Activated T-helper 9 cell treated with anti-CD3 and anti-CD28 coated beads, Interleukin-2, amount 50 U/mL, for 16 hours (primary cell): Measurements from ENCODE around the gene EPB41L2.
"Not testable (repeated sequence)": the region's sequence is repeated elsewhere in the genome, so short reads cannot be mapped to it uniquely, and the experiment has no call there.

Source experiments
- DNase-seq: peaks from one replicate; pipeline ENCODE4 v3.0.0-alpha.2; 2020; ENCODE audit warnings: low read depth

Gene EPB41L2

DNA sequence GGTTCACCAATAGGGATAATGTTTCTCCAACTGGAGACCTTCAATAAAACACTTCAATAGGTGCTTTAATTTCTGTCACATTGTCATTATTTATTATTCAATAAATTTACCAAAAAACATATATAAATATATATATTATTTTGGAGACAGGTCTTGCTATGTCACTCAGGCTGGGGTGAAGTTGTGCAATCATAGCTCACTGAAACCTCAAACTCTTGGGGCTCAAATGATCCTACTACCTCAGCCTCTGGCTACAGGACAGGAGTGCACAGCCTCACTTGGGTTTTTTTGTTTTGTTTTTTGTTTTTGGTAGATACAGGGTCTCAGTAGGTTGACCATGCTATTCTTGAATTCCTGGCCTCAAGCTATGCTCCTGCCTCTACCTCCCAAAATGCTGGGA, 226.0 kb downstream of the EPB41L2 start:
- DNase-seq: no peak

DNA sequence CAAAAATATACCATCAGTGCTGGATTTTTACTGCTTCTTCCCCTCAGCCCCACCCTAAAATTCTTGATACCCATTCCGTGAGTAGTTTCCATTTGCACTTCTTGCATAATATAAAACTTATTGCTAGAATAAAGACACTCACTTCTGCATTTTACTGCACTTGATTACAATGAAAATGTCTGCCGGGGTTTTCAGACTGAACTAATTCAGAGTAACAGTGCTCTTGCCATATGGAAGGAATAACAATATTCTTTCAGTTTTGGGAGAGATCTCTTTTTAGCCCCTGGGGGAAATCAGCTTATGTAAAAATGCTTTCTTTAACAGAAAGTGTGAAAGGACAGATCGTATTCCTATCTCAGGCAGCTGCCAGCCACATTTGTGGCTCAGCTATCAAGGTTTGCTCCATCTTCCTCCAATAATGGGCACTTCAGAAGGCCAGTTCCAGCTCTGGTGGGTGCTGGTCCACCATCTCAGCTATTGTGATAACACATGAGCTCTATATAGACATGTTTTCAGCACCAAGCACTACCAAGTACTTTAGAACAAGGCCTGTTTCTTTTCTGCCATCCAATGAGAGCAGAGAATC, 226.9 kb downstream of the EPB41L2 start:
- no peak for DNase-seq

DNA sequence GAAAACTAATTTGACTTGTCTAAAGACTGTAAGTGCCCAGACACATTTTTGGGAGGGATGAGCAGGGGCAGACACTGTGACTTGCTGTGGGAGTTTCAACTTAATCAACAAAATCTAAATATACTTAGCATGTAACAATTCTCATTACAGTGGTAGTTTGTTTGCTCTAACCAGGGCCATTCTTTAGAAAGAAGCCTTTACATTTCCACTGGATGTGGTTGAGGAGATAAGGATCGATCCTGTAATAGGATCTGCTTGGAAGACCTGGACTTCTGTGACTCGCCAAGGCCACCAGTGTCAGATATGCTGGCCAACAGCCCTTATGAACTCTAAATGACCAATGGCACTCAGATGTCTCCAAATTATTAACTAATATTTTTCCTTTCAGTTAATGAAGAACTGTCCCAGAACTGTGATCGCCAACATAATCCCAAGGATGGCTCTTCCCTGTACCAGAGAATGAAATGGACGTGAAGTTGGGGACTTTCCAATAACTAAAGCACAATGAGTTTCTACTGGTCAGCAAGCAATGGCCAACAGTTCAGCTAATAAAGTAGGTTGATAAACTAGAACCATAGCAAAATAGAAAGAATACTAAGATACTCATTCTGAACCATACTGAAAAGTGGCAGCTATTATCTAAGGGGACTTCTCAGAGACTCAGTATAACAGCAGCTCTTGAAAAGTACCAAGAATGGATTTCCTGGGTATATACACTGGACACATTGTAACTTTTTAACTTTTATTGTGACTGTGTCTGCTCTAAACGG, 228.4 kb downstream of the EPB41L2 start:
- no peak for DNase-seq

DNA sequence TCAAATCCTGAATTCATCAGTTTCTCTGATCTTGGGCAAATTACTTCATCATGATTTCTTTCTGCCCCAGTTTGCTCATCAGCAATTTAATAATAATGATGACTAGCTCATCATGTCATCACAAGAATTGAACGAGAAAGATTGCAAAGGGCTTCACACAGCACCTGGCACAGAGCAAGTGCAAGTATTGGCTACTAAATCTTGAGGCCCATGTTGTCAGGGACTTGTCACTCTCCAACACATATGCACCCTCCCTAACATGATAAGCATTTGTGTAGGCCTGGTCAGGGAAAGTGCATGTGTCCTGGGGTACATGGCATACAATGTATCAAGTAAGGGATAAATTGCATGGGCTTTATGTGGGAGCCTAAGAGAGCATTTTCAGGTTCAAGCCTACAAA, 229.5 kb downstream of the EPB41L2 start:
- no peak for DNase-seq

DNA sequence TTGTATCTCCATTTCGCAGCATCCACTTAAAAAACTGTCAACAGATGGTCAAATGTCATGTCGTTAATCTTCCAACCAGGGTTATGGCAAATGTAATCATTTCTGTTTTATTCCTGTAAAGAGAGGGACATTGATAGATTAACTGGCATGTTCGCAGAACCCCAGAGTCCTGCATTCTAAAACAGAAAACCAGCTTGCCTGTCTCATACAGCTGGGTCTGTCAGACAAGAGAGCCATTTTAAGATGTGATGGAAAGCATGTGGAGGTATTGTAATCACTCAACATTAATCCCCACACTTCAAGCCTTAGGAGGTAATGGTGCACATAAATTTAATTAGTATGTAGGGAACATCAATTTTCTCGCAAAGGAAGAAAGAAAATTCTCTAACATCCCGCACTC, 231.4 kb downstream of the EPB41L2 start:
- no peak for DNase-seq

DNA sequence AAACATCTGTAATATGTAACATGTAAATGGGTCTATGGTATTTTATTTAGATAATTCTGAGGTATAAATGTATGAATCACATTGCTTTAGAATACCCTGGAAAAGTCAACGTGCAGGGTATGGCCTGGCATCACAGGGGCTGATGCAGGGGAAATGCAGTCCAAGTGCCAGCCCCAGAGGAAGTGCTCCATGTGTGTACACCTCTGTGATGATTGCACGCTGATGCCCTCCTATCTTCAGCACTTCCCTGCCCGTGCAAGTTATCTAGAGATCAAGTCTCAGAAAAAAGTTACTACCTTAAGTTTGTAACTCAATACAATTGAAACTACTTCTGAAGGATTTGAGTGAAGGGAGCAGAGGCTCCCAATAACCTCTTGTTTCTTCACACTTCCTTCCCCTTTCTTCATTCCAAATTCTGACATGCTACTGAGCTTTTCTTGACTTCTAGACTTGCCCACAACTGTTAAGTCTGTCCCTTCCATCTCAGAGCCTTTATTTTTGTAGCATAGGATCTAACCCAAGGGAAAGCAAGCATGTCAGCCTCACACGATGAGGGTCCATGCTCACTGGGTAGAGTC, 233.6 kb downstream of the EPB41L2 start:
- no peak for DNase-seq

DNA sequence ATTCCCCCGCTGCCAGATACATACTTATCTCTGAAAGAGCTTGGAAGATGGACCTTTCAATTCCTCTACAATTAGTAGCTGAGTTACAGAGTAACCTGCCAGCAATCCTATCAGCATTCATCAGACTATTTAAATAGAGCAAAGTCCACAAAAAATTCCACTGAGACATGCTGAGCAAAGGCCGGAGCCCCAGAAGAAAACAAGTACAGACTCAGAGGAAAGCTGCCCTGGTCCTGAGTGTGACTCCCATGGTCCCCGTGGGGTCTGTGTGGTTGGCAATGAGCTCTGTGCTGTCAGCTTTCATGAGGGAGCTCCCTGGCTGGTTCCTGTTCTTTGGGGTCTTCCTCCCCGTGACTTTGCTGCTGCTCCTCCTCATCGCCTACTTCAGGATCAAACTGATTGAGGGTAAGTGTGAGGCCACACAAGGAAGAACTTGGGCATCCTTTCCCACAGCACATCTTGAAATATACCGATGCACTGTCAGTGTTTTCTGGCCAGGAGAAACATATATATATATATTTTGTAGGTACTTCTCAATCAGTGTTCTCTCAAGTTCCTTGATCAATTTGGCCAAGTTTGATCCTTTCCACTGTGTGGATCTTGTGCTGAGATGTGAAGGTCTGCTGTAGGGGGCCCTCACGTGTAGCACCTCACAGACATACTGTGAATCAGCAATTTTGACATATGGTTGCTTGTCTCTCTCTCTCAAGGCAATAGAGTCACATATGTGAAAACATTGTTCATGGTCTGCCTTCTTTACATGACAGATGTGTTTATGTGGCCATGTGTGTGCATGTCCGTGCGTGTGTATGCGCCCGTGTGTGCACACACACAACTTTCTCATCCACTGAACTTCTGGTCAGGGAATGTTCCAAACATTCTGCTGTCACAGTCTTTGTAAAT, 235.5 kb downstream of the EPB41L2 start, which contains the start of gene SMLR1:
Gene SMLR1 (plus strand): TSS at position 160 of the 903 bp plus-strand sequence. CDS start 8 bp downstream, at position 168.
- DNase-seq: no peak

DNA sequence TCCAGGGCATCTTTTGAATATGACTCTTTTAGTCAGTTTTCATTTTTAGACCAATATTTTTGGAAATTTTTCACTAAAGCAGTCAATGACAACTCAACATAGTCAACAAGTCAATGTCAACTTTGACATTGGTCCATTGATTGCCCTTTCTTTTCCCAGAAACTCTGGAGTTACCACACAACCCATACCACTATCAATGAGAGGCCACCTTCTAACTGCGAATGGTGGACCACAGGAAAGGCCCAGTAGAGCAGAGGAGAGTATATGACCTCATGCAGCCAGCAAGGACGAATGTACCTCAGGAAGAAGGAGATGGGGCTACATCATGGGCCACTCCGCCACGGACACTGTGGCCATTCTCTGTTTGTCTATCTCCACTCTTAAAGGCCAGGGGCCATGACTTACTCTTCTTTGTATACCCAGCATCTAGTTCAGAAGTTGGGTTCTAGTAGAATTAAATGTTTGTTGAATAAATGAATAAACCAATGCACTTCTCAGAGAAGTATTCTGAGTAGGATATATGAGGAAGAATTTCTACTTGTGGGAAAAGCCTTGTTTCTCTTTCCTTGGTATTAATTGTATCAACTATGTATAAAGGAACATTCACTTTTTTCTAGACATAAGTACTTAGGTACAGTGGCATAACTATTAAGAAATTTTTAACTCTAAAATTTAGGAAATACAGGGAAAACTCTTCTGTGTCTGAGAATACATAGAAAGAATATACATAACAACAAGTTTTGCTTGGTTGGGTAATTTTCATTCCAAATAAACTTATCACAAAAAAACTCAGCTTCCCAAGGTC, 236.4 kb downstream of the EPB41L2 start:
- DNase-seq: no peak

DNA sequence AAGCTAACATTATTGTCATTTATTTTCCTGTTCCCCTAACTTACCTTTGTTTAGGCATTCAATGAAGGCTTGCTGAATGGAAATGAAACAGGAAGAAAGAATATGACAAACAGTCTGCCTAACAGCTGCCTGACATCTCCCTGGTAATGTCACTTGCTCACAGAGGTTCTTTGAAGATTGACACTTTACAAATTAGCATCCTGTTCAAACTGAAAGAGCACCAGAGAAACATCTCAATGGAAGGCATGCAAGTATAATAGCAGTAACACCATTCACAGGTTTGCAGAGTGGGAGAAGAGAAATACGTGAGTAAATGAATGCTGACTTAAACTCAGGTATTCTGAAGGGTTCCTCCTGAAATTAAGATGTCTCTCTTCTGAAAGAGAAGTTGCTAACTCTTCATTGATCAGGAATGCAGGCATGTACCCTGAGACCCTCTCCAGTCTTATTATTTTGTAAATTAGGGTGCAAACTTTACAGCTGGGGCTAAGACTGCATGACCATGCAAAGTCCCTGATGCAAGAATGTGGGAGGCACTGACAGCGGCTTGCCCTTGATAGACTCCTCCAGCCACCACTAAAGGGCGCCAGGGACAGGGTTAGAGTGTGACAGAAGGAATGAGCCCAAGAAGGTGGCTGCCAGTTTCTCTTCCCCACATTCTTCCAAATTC, 237.1 kb downstream of the EPB41L2 start:
- no peak for DNase-seq

DNA sequence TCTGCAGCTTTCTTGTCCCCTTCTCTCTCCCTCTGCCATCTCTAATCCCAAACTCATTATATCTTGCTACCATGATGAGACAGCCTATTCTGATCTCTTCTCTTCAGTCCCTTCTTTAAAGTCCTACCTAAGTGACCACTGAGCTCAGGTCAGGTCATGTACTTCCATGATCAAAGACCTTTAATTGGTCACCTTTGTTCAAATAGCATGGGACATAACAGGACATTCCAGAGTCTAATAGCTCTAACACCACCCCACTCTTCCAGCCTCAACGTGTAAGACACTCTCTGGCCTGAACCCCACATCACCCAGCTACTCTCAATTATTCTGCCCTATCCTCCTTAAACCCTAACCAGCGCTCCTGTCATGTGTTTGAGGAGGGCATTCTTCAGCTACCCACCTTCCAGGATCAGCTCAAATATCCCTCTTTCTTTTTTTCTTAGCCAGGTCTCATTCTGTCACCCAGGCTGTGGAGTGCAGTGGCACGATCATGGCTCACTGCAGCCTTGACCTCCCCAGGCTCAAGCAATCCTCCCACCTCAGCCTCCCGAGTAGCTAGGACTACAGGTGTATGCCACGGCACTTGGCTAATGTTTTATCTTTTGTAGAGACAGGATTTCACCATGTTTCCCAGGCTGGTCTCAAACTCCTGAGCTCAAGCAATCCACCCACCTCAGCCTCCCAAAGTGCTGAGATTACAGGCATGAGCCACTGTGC, 237.9 kb downstream of the EPB41L2 start:
- DNase-seq: no peak

DNA sequence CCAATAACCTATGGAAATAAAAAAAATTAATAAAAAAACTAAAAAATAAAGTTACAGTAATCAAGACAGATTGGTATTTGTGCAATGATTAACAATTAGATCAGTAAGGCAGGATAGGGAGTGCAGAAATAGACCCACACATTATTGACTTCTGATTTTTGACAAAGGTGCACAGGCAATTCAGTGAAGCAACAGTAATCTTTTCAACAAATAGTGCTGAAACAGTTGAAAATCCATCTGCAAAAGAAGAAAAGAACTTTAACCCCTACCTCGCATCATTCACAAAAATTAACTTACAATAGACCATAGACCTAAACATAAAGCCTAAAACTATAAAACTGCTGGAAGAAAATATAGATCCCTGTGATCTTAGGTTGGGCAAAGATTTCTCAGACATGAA, 240.3 kb downstream of the EPB41L2 start:
- no peak for DNase-seq

DNA sequence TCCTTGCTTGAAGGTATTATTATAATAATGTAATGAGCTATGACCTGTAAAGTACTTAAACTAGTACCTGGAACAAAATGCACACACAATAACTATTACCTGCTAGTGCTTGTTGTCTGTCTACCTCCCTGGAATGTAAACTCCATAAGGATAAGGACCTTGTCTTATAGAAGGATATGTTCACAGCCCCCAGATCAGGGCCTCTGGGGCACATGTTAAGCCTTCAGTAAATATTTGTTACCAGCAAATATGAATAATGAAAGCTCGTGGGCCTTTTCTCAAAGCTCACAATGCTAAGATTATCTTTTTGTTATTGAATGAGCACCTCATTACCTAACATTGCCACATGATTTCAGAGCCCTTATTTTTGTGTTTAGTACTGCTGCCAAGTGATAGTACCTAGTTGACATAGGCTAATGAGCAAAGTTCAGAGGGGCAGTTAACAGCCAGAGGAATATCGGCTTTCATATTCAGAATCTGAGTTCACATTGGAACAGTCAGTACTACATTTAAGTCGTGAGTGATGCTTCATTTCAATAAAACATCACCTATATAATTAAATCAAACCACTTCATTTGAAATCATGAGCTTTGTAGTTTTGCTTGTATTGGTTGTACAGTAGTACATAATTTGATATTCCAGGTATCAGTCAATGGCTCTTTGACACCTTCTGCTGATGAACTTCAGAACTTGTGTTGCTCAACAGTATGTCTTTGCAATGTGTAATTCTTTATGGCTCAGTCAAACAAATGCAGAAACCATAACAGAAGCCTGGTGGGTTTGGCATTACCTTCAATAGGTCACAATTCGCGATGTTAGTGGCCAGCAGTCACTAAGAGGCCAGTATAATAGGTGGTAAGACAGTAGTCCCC, 247.6 kb downstream of the EPB41L2 start:
- no peak for DNase-seq

DNA sequence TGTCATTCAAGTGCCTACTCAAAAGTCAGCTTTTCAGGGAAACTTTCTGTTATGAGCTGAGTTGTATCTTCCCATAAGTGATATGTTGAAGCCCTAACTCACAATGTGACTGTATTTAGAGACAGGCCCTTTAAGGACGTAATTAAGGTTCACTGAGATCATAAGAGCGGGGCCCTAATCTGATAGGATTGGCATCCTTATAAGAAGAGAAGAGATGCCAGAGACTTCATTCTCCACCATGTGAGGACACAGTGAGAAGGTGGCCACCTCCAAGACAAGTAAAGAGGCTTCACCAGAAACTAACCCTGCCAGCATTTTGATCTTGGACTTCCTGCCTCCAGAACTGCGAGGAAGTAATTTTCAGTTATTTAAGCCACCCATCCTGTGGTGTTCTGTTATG, 248.5 kb downstream of the EPB41L2 start:
- no peak for DNase-seq

DNA sequence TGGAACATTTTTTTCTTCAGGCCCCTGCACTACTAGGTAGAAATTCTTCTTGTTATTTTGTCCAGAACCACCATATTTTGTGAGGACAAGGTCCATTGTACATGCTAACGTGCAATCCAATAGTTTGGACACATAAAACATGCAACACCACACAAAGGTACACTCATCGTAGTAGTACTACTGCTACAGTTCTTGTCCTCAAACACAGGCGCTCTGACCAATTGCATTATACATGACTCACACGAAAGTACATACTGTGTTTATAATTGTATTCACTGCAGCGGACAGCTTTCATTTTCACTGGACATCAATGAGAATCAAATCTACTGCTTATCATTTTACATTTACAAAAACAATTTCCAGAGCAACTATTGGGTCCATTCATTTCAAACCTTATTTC, 251.1 kb downstream of the EPB41L2 start:
- no peak for DNase-seq

DNA sequence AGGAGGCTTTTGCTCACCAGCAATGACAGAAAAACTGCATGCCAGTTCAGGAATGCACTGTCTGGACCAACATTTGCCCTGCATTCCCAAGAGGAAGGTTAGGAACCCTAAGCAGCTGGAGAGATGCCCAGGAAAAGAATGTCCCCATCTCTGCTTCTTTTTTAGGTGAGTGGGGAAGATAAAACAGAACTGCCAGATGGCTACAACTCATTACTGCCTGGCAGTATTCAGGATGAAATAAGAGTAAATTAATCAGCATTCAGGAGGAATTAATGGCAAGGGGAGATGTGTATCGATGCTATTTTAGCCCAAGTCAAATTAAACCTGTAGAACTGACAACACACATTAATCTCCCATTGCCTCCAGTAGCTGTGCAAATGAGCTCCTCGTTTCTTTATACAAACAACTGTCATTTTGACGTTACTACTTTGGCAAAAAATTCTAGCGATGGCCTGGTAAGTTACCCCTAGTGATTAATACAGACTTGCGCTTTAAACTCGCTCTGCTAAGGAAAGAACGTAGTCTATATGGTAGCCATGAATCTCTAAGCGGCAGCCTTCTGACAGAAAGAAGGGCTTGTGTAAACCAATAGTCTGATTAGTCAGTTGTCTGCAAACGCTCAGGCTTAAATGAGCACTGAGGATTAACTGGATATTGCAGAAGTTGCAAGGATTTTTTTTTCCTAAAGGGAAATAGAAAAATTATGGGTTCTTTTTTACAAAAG, 252.6 kb downstream of the EPB41L2 start:
- no peak for DNase-seq

DNA sequence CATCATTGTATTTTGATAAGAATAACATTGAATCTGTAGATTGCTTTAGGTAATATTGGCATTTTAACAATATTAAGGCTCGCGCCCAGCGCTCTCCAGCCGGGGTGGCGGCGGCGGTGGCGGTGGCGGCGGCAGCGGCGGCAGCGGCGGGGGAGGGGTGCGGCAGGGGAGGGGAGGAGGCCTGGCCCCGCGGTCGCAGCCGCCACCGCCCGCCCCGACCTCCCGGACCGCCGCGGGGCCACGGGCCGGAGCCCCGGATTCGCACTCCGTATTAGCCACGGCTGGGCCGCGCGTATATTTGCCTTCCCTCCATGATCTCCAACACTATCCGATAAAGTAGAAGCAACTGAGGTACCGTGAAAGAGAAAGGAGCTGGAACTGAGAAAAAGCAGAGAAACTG, 261.7 kb downstream of the EPB41L2 start:
- not testable (repeated sequence) for DNase-seq

DNA sequence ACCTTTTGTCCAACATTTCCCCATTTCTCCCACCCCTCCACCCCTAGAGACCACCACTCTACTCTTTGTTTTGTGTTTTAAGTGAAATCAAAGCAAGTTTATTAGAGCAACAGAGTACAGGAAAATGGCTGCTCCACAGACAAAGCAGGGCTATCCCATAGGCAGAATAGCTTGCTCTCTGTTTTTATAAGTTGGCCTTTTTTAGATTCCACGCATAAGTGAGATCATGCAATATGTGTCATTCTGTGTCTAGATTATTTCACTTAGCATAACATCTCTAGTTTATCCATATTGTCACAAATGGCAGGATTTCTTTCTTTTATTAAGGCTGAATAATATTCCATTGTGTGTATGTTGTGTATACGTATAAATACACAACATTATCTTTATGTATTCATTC, 266.0 kb downstream of the EPB41L2 start:
- no peak for DNase-seq

DNA sequence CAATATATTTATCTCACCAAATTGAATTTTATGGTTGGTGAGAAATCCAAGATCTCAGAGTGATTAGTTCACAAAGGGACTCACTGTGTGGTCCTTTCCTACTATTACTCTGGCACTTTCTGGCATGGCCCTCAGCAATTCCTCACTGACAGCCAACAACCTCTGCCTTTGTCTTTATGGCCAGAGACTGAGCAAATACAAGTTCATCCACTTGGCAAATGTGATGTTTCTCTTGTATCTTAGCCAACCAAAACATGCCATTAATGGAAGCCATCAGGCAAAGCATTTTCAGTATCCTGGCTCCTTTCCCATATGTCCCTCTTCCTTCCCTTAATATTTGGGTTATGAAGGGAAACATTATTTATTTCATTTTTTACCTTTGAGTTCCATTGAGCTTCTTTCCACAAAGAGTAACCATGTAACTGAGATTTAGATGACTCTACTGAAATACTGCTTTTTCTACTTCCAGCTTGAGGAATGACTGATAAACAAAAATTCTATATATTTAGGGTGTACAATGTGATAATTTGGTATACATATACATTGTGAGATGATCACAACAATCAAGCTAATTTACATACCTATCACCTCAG, 266.6 kb downstream of the EPB41L2 start:
- no peak for DNase-seq
